ENCODE data around the gene CCDC78.

Gene CCDC78

DNA sequence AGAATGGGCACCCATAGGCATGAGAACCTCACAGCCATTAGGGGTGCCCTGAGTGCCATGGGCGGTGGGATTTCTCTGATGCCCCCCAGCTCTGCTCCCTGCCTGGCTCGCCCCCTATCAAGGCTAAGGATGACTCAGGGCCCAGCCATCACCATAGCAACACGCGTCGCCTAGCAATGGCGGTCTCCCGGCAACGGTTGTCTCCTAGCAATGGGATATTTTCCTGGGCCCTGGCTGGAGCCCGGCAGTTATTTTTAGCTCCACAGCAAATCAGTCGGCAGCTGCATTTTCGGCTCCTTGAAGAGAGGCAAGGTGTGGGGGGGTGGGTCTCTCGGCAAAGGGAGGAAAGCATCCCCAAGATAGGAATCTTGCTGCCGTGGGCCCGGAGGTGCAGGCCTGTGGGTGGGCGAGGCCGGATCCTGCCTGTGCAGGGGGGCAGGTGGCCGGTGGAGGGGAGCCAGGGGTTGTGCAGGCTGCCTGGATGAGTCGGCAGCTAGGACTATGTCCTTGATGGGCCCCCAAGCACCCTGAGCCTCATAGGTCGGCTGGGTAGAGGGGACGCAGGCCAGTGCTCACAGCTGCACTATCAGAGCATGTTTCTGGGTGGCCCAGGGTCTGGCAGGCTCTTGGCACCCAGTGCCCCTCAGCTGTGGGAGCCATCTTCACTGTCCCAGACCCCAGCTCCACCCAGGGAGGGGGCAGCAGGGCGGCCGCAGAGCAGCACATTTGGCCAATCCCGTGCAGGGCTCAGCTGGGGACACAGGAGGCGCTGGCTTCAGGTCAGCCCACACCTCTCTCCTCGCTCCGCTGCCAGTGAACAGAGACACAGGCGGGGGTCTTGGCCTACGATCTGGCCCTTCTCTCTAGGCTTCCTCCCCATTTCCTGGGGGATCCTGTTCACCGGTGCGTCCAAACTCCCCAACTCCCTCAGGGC, 16.4 kb downstream of the CCDC78 start:
- no peak for TF ChIP-seq POLR2AphosphoS5 (IDR thresholded peaks at IDR 0.05; ENCODE audit: low read depth, low read length)
- TF ChIP-seq TAF1 (IDR thresholded peaks at IDR 0.05; ENCODE audit: borderline replicate concordance, insufficient read depth, low read length): no peak
- no peak for TF ChIP-seq FOXP2 (optimal IDR thresholded peaks at IDR 0.05; ENCODE audit: borderline replicate concordance, extremely low read depth, extremely low read length, insufficient read depth)
- no peak for TF ChIP-seq SIN3A (IDR thresholded peaks at IDR 0.05; ENCODE audit: borderline replicate concordance, insufficient read depth, low read length)
- TF ChIP-seq REST (IDR thresholded peaks at IDR 0.05; ENCODE audit: insufficient read depth in 1 of 2, low read depth in 2 of 2, low read length in 2 of 2): no peak

DNA sequence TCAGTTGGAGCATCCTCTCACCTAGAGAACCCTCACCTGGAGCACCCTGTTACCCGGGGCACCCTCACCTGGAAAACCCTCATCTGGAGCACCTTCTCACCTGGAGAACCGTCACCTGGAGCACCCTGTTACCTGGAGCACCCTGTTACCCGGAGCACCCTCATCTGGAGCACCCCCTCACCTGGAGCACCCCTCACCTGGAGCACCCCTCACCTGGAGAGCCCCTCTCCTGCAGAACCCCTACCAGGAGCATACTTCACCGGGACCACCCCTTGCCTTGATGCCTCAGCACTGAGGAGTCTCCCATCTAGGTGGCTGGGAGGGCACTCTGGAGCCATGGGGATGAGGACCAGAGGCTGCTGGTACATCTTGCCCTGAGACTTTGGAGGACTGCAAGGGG, 17.3 kb downstream of the CCDC78 start:
- no peak for TF ChIP-seq SIN3A (IDR thresholded peaks at IDR 0.05; ENCODE audit: borderline replicate concordance, insufficient read depth, low read length)
- TF ChIP-seq FOXP2 (optimal IDR thresholded peaks at IDR 0.05; ENCODE audit: borderline replicate concordance, extremely low read depth, extremely low read length, insufficient read depth): no peak
- no peak for TF ChIP-seq REST (IDR thresholded peaks at IDR 0.05; ENCODE audit: insufficient read depth in 1 of 2, low read depth in 2 of 2, low read length in 2 of 2)
- no peak for TF ChIP-seq POLR2AphosphoS5 (IDR thresholded peaks at IDR 0.05; ENCODE audit: low read depth, low read length)
- no peak for TF ChIP-seq TAF1 (IDR thresholded peaks at IDR 0.05; ENCODE audit: borderline replicate concordance, insufficient read depth, low read length)

GRCh38 chr16:708019-708418, 18.2 kb downstream of the CCDC78 start:
- TF ChIP-seq POLR2AphosphoS5 (IDR thresholded peaks at IDR 0.05; ENCODE audit: low read depth, low read length): no peak
- no peak for TF ChIP-seq REST (IDR thresholded peaks at IDR 0.05; ENCODE audit: insufficient read depth in 1 of 2, low read depth in 2 of 2, low read length in 2 of 2)
- TF ChIP-seq SIN3A (IDR thresholded peaks at IDR 0.05; ENCODE audit: borderline replicate concordance, insufficient read depth, low read length): no peak
- TF ChIP-seq TAF1 (IDR thresholded peaks at IDR 0.05; ENCODE audit: borderline replicate concordance, insufficient read depth, low read length): no peak
- TF ChIP-seq FOXP2 (optimal IDR thresholded peaks at IDR 0.05; ENCODE audit: borderline replicate concordance, extremely low read depth, extremely low read length, insufficient read depth): no peak

DNA sequence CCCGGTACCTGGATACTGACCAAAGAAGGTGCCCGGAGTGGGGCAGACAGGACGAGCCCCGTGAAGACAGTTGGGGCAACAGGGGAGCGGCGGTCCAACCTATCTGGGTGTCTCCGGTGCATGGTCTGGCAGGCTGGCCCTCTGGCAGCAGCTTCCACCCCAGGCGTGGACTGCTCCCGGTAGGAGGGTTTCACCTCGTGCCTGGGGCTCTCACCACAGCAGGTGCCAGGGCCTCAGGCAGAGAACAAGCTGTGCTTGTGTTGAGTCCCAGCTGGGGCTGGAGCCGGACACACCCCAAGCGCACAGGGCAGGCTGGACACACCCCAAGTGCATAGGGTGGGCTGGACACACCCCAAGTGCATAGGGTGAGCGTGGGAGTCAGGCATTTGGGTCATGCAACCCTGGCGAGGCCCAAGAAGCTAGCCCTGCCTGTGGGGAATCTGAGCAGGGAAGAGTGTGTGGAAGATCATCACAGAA, 19.1 kb downstream of the CCDC78 start:
- TF ChIP-seq REST (IDR thresholded peaks at IDR 0.05; ENCODE audit: insufficient read depth in 1 of 2, low read depth in 2 of 2, low read length in 2 of 2) (no peak), POLR2AphosphoS5 (IDR thresholded peaks at IDR 0.05; ENCODE audit: low read depth, low read length) (no peak), FOXP2 (optimal IDR thresholded peaks at IDR 0.05; ENCODE audit: borderline replicate concordance, extremely low read depth, extremely low read length, insufficient read depth) (no peak), SIN3A (IDR thresholded peaks at IDR 0.05; ENCODE audit: borderline replicate concordance, insufficient read depth, low read length) (no peak), TAF1 (IDR thresholded peaks at IDR 0.05; ENCODE audit: borderline replicate concordance, insufficient read depth, low read length) (no peak)
